Spleen (tissue), 11 donors: ENCODE data around the gene MBD5. TPM values are rescaled to one million over a fixed set of nuclear protein-coding genes. Genes with fewer than 3 reads are reported as not detected.

ENCODE experiments used
- DNase-seq: peaks from one replicate; pipeline ENCODE4 v3.0.0-alpha.2; 2020
- H3K27ac ChIP-seq, 8 donors: fragments of 200-600 bp; sonication (generic) in 7 of 8; 1 replicate in 4 of 8; 2 replicates in 4 of 8; pipeline versions ENCODE4 v1.5.0 to v1.8.0; 2016 to 2021; ENCODE audit warnings: inconsistent platforms in 4 of 8, mild to moderate bottlenecking in 4 of 8, moderate library complexity in 1 of 8
- H3K27me3 ChIP-seq, 7 donors: fragments of 200-600 bp; sonication (generic) in 6 of 7; replicated peaks in 1 of 7; 1 replicate in 4 of 7; 2 replicates in 3 of 7; pipeline versions ENCODE4 v1.5.0 to v1.8.0; 2016 to 2021; ENCODE audit warnings: inconsistent platforms in 3 of 7, mild to moderate bottlenecking in 1 of 7
- H3K36me3 ChIP-seq, 6 donors: fragments of 200-600 bp; sonication (generic) in 5 of 6; 1 replicate in 4 of 6; 2 replicates in 2 of 6; pipeline versions ENCODE4 v1.5.0 to v1.8.0; 2016 to 2021; ENCODE audit warnings: inconsistent platforms in 2 of 6
- H3K4me1 ChIP-seq, 6 donors: fragments of 200-600 bp; sonication (generic) in 5 of 6; 1 replicate in 3 of 6; 2 replicates in 3 of 6; pipeline versions ENCODE4 v1.5.0 to v1.8.0; 2016 to 2021; ENCODE audit warnings: inconsistent platforms in 3 of 6
- H3K4me3 ChIP-seq, 8 donors: fragments of 200-600 bp; sonication (generic) in 7 of 8; 1 replicate in 4 of 8; 2 replicates in 4 of 8; pipeline versions ENCODE4 v1.5.0 to v1.8.0; 2016 to 2021; ENCODE audit warnings: inconsistent platforms in 4 of 8, mild to moderate bottlenecking in 4 of 8, moderate library complexity in 2 of 8
- H3K9me3 ChIP-seq, 8 donors: fragments of 200-600 bp; sonication (generic) in 7 of 8; 1 replicate in 4 of 8; 2 replicates in 4 of 8; pipeline versions ENCODE4 v1.5.0 to v1.8.0; 2016 to 2021; ENCODE audit warnings: inconsistent platforms in 4 of 8
- CTCF ChIP-seq, 11 experiments: fragments of 200-600 bp in 7 of 11; fragments of 450-650 bp in 4 of 11; sonication (generic) in 4 of 11; IDR thresholded peaks in 8 of 11; conservative IDR thresholded peaks in 3 of 11; 1 replicate in 7 of 11; 2 replicates in 4 of 11; pipeline versions ENCODE4 v1.4.0 to v1.8.0; 2016 to 2021; ENCODE audit warnings: antibody characterized with exemption in 11 of 11, inconsistent platforms in 4 of 11, mild to moderate bottlenecking in 1 of 11
- POLR2A ChIP-seq, 3 donors: fragments of 450-650 bp; IDR thresholded peaks; one replicate each; pipeline ENCODE4 v1.5.1; 2017; ENCODE audit warnings: antibody characterized with exemption in 3 of 3, mild to moderate bottlenecking in 1 of 3
- POLR2AphosphoS5 ChIP-seq, 3 donors: sonication (generic); formaldehyde crosslinking; IDR thresholded peaks; one replicate each; pipeline ENCODE4 v1.5.1; 2017; ENCODE audit warnings: antibody characterized with exemption in 3 of 3
- WGBS, 5 donors: extraction: QIAGEN DNeasy Blood & Tissue Kit in 3 of 5; methylation state at CpG; one replicate each; pipeline versions ENCODE4 v1.1.5 to v1.1.7; 2013 to 2018; 5-methylcytosine and 5-hydroxymethylcytosine counted together
- intact Hi-C: fragments of 100-400 bp; cut with DNase I; formaldehyde crosslinking; loops from one replicate; pipeline ENCODE4 v1.15.0; 2023; ENCODE audit warnings: low total_unique reads
- polyA plus RNA-seq, 3 donors: library from polyadenylated mRNA; stranded (reverse); fragments of 200-250 nt; gene quantifications; one replicate each; pipeline ENCODE4 v1.2.1, GENCODE V29; 2013
- total RNA-seq, 7 donors: library from RNA; depleted of rRNA in 3 of 7; stranded (reverse); fragments of >200 nt in 3 of 7; fragmentation: NEBNext Ultra II Directional in 4 of 7; extraction: Animal tissue kit (Norgen Biotek cat#: 25700) in 4 of 7; gene quantifications; one replicate each; pipeline versions ENCODE4 v1.1.0 to v1.2.1, GENCODE V29; 2016 to 2021
- donor health status: healthy with polysubstance abuse.
- donor health status: DM: no; HTN: no; CAD: no; lungs with moderate emphysema.
- donor health status: DM: no; HTN: no; CAD: no.
- donor health status: Bipolar disorder and iron deficiency.
- donor health status: healthy.
- donor health status: DM: no; HTN: no; CAD: no.
- donor health status: DM: yes; HTN: yes; CAD: no.

MBD5 gene
- total and polyA plus RNA-seq, 10 donors = 5.7 to 84.5 (median 60.0) TPM

GRCh38 chr2:148110184-148110583, 89.3 kb downstream of the MBD5 start:
- Histone ChIP-seq H3K27ac (no peak overlapping the region), H3K4me3 (no peak overlapping the region), H3K36me3 (no peaks in the 10 kb centered on the region), H3K27me3 (no peaks in the 10 kb centered on the region), H3K4me1 (peaks cover 0 to 18% (median 0%) of the 10 kb centered on the region in 6 donors), H3K9me3 (no peaks in the 10 kb centered on the region)
- intact Hi-C loops = no loop called here
- no peak for DNase-seq
- no peak for TF ChIP-seq POLR2AphosphoS5 (IDR thresholded peaks at IDR 0.05)
- TF ChIP-seq POLR2A (IDR thresholded peaks at IDR 0.05) = no peak
- no peak for TF ChIP-seq CTCF (IDR thresholded peaks at IDR 0.05 in 8 of 11, conservative IDR thresholded peaks at IDR 0.05 in 3 of 11)
- 55 to 77% (median 62%) methylated on average over 1 of the region's 1 CpG for WGBS, 5 donors

GRCh38 chr2:148122788-148123187, 101.9 kb downstream of the MBD5 start:
- Histone ChIP-seq H3K4me3 (no peak overlapping the region), H3K27ac (no peak overlapping the region), H3K27me3 (no peaks in the 10 kb centered on the region), H3K9me3 (peaks cover 0 to 11% (median 0%) of the 10 kb centered on the region in 8 donors), H3K36me3 (peaks cover 0 to 6% (median 0%) of the 10 kb centered on the region in 6 donors), H3K4me1 (no peaks in the 10 kb centered on the region)
- intact Hi-C loops = no loop called here
- no peak for DNase-seq
- TF ChIP-seq POLR2A (IDR thresholded peaks at IDR 0.05) = no peak
- no peak for TF ChIP-seq POLR2AphosphoS5 (IDR thresholded peaks at IDR 0.05)
- no peak for TF ChIP-seq CTCF (IDR thresholded peaks at IDR 0.05 in 8 of 11, conservative IDR thresholded peaks at IDR 0.05 in 3 of 11)

GRCh38 chr2:148124271-148124670, 103.4 kb downstream of the MBD5 start:
- no peak for TF ChIP-seq CTCF (IDR thresholded peaks at IDR 0.05 in 8 of 11, conservative IDR thresholded peaks at IDR 0.05 in 3 of 11)
- no peak for TF ChIP-seq POLR2A (IDR thresholded peaks at IDR 0.05)
- no peak for TF ChIP-seq POLR2AphosphoS5 (IDR thresholded peaks at IDR 0.05)
- H3K27ac ChIP-seq = no peak overlapping the region
- intact Hi-C loops = no loop called here
- H3K36me3 ChIP-seq = peaks cover 0 to 6% (median 0%) of the 10 kb centered on the region in 6 donors
- no peaks in the 10 kb centered on the region for H3K27me3 ChIP-seq
- H3K4me3 ChIP-seq = no peak overlapping the region
- 82 to 98% (median 94%) methylated on average over 2 of the region's 2 CpGs for WGBS, 5 donors
- DNase-seq = no peak
- H3K9me3 ChIP-seq = no peaks in the 10 kb centered on the region
- H3K4me1 ChIP-seq = no peaks in the 10 kb centered on the region

GRCh38 chr2:148130581-148130980, 109.7 kb downstream of the MBD5 start:
- WGBS, 5 donors = 81 to 93% (median 86%) methylated on average over 3 of the region's 3 CpGs

More at GRCh38 chr2:148130581-148130980, 109.7 kb downstream of the MBD5 start:
- no peaks in the 10 kb centered on the region for H3K27me3 ChIP-seq
- intact Hi-C loops = no loop called here
- no peak for TF ChIP-seq POLR2AphosphoS5 (IDR thresholded peaks at IDR 0.05)
- TF ChIP-seq POLR2A (IDR thresholded peaks at IDR 0.05) = no peak
- TF ChIP-seq CTCF (IDR thresholded peaks at IDR 0.05 in 8 of 11, conservative IDR thresholded peaks at IDR 0.05 in 3 of 11) = no peak
- H3K4me1 ChIP-seq = no peaks in the 10 kb centered on the region
- H3K27ac ChIP-seq = no peak overlapping the region
- H3K9me3 ChIP-seq = no peaks in the 10 kb centered on the region
- DNase-seq = no peak
- peaks cover 0 to 6% (median 0%) of the 10 kb centered on the region in 6 donors for H3K36me3 ChIP-seq
- no peak overlapping the region for H3K4me3 ChIP-seq
